ENCODE data around the gene TIRAP.

- no peak for TF ChIP-seq REST (IDR thresholded peaks at IDR 0.05; ENCODE audit: insufficient read depth in 1 of 2, low read depth in 2 of 2, low read length in 2 of 2)
- no peak for TF ChIP-seq POLR2AphosphoS5 (IDR thresholded peaks at IDR 0.05; ENCODE audit: low read depth, low read length)
These were observed 8.0 kb downstream of the TIRAP start for GRCh38 chr11:126290887-126291286.

Data from PFSK-1 (cell line).